Loucy (cell line): Measurements from ENCODE around the gene RBM39.
A peak's percentile ranks its signal among the peaks of the same experiment; 100 is the strongest.
"Not testable (repeated sequence)": the region's sequence is repeated elsewhere in the genome, so short reads cannot be mapped to it uniquely, and the experiment has no call there.

Experiments used
- H2AFZ ChIP-seq: fragments of 200-600 bp; sonication (generic); 2 replicates; pipeline ENCODE4 v1.6.0; 2016; ENCODE audit warnings: antibody characterized with exemption, mild to moderate bottlenecking, low read length, moderate library complexity
- H3F3A ChIP-seq: fragments of 200-600 bp; 2 replicates; pipeline ENCODE4 v1.6.0; 2016; ENCODE audit warnings: antibody characterized with exemption, low read depth, mild to moderate bottlenecking
- H3K27me3 ChIP-seq: fragments of 200-600 bp; sonication (generic); 2 replicates; pipeline ENCODE4 v1.6.1; 2014; ENCODE audit warnings: low read length, mild to moderate bottlenecking; ENCODE audit not compliant: insufficient read depth, poor library complexity, severe bottlenecking
- H3K36me3 ChIP-seq: fragments of 200-600 bp; sonication (generic); 2 replicates; pipeline ENCODE4 v1.6.1; 2016; ENCODE audit warnings: low read length; ENCODE audit not compliant: insufficient read depth
- H3K4me1 ChIP-seq: fragments of 200-600 bp; sonication (generic); 2 replicates; pipeline ENCODE4 v1.5.1; 2014; ENCODE audit warnings: low read length, mild to moderate bottlenecking; ENCODE audit not compliant: insufficient read depth, poor library complexity, severe bottlenecking
- H3K4me2 ChIP-seq: fragments of 200-600 bp; sonication (generic); 2 replicates; pipeline ENCODE4 v1.6.0; 2014; ENCODE audit warnings: antibody characterized with exemption, low read length, low read depth, mild to moderate bottlenecking; ENCODE audit not compliant: poor library complexity, severe bottlenecking
- H3K4me3 ChIP-seq: fragments of 200-600 bp; sonication (generic); 2 replicates; pipeline ENCODE4 v1.5.1; 2014; ENCODE audit warnings: low read length, mild to moderate bottlenecking, mixed read lengths; ENCODE audit not compliant: poor library complexity, severe bottlenecking
- H3K79me2 ChIP-seq: fragments of 200-600 bp; sonication (generic); 2 replicates; pipeline ENCODE4 v1.6.1; 2014; ENCODE audit warnings: low read length; ENCODE audit not compliant: insufficient read depth
- H3K9ac ChIP-seq: fragments of 200-600 bp; sonication (generic); 2 replicates; pipeline ENCODE4 v1.6.0; 2014; ENCODE audit warnings: mild to moderate bottlenecking, low read depth, low read length, moderate library complexity; ENCODE audit not compliant: poor library complexity, severe bottlenecking
- H3K9me2 ChIP-seq: fragments of 200-600 bp; sonication (generic); replicated peaks from 2 replicates; pipeline ENCODE4 v1.6.1; 2016; ENCODE audit warnings: low read depth, low read length, mixed read lengths
- H3K9me3 ChIP-seq: fragments of 200-600 bp; sonication (generic); 2 replicates; pipeline ENCODE4 v1.6.1; 2014; ENCODE audit warnings: mild to moderate bottlenecking, antibody characterized with exemption, low read length, low read depth; ENCODE audit not compliant: insufficient read depth
- H4K20me1 ChIP-seq: fragments of 200-600 bp; sonication (generic); 2 replicates; pipeline ENCODE4 v1.6.0; 2014; ENCODE audit warnings: antibody characterized with exemption, low read length, mild to moderate bottlenecking; ENCODE audit not compliant: insufficient read depth, poor library complexity, severe bottlenecking
- CTCF ChIP-seq: fragments of 200-600 bp; sonication (generic); conservative IDR thresholded peaks from 2 replicates; pipeline ENCODE4 v1.5.1; 2014; ENCODE audit warnings: mild to moderate bottlenecking, antibody characterized with exemption, low read length
- EZH2phosphoT487 ChIP-seq: fragments of 200-600 bp; IDR thresholded peaks from 2 replicates; pipeline ENCODE4 v1.6.1; 2018; ENCODE audit warnings: antibody characterized with exemption, mild to moderate bottlenecking, moderate library complexity, borderline replicate concordance

Gene RBM39

DNA sequence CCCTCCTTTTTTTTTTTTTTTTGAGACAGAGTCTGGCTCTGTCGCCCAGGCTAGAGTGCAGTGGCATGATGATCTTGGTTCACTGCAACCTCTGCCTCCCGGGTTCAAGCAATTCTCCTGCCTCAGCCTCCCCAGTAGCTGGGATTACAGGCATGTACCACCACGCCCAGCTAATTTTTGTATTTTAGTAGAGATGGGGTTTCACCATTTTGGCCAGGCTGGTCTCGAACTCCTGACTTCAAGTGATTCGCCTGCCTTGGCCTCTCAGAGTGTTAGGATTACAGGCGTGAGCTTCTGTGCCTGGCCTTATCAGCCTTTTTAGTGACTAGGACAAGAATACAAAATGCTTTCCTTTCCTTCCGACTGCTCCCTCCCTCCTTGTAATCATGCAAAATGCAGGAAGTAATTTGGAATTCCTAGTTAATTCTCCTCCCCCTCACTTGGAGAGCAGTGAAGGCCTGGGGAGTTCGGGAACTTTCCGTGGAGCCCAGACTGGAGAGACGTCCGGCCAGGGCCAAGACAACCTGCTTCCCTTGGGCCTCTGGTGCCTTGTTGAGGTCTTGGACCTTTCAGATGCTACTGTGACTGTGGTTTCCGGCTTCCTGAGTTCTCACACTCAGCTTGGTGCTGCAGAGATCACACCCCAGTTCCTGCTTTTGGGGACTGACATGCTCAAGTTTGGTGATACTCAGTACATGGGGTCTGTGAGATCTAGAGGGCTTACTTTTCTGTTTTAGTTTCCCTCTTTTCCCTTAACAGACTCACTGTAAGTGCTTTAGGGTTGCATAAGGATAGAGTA, 25.8 kb upstream of the RBM39 start:
- H3K9me2 ChIP-seq: no peaks in the 10 kb centered on the region
- no peaks in the 10 kb centered on the region for H3K9me3 ChIP-seq
- H3K9ac ChIP-seq: peak overlapping the region; percentile 66
- H4K20me1 ChIP-seq: peaks cover 5% of the 10 kb centered on the region
- peak overlapping the region; percentile 70 for H3K4me3 ChIP-seq
- H3K36me3 ChIP-seq: no peaks in the 10 kb centered on the region
- TF ChIP-seq EZH2phosphoT487 (no peak), CTCF (no peak)
- H3K79me2 ChIP-seq: peaks cover 7% of the 10 kb centered on the region
- H3K4me1 ChIP-seq: peaks cover 36% of the 10 kb centered on the region
- peak overlapping the region; percentile 72 for H3K4me2 ChIP-seq
- no peaks in the 10 kb centered on the region for H3K27me3 ChIP-seq
- H3F3A ChIP-seq: peaks cover 10% of the 10 kb centered on the region; the same call in 1 of the 2 replicates
- peak overlapping the region; percentile 83 for H2AFZ ChIP-seq

- no peaks in the 10 kb centered on the region for H3K9me3 ChIP-seq
- no peak overlapping the region for H2AFZ ChIP-seq
- no peak overlapping the region for H3K9ac ChIP-seq
- H4K20me1 ChIP-seq: no peaks in the 10 kb centered on the region
- no peaks in the 10 kb centered on the region for H3K27me3 ChIP-seq
- peaks cover 31% of the 10 kb centered on the region for H3K4me1 ChIP-seq
- no peak overlapping the region for H3K4me3 ChIP-seq
- no peak overlapping the region for H3K4me2 ChIP-seq
- no peaks in the 10 kb centered on the region for H3K9me2 ChIP-seq
- TF ChIP-seq EZH2phosphoT487 (no peak), CTCF (no peak)
- H3K79me2 ChIP-seq: no peaks in the 10 kb centered on the region
- no peaks in the 10 kb centered on the region for H3K36me3 ChIP-seq
- peaks cover 10% of the 10 kb centered on the region; the same call in 1 of the 2 replicates for H3F3A ChIP-seq
Measured at GRCh38 chr20:35766843-35767242, 24.8 kb upstream of the RBM39 start.

- not testable (repeated sequence) for H2AFZ ChIP-seq, H3K27me3 ChIP-seq, H3K79me2 ChIP-seq, H3K4me2 ChIP-seq, H3K4me3 ChIP-seq, H4K20me1 ChIP-seq, H3K36me3 ChIP-seq, H3K9me3 ChIP-seq, H3K9me2 ChIP-seq, H3K9ac ChIP-seq
- peaks cover 25% of the 10 kb centered on the region for H3K4me1 ChIP-seq
- peaks cover 10% of the 10 kb centered on the region; the same call in 1 of the 2 replicates for H3F3A ChIP-seq
Measured at GRCh38 chr20:35764936-35765335, 22.9 kb upstream of the RBM39 start.

GRCh38 chr20:35762461-35762860, 20.4 kb upstream of the RBM39 start:
- H3F3A ChIP-seq: no peaks in the 10 kb centered on the region
- TF ChIP-seq EZH2phosphoT487 (no peak), CTCF (no peak)
- no peak overlapping the region for H3K4me2 ChIP-seq
- no peaks in the 10 kb centered on the region for H4K20me1 ChIP-seq
- H3K9me2 ChIP-seq: no peaks in the 10 kb centered on the region
- H3K9me3 ChIP-seq: no peaks in the 10 kb centered on the region
- H3K4me1 ChIP-seq: peaks cover 5% of the 10 kb centered on the region
- no peak overlapping the region for H3K4me3 ChIP-seq
- H3K9ac ChIP-seq: no peak overlapping the region
- H2AFZ ChIP-seq: no peak overlapping the region
- no peaks in the 10 kb centered on the region for H3K79me2 ChIP-seq
- H3K27me3 ChIP-seq: no peaks in the 10 kb centered on the region
- H3K36me3 ChIP-seq: no peaks in the 10 kb centered on the region

- not testable (repeated sequence) for H2AFZ ChIP-seq, H3K9me2 ChIP-seq
Measured at GRCh38 chr20:35761548-35761947, 19.5 kb upstream of the RBM39 start.

More at GRCh38 chr20:35761548-35761947, 19.5 kb upstream of the RBM39 start:
- H3K27me3 ChIP-seq, H3K36me3 ChIP-seq, H4K20me1 ChIP-seq, H3K9ac ChIP-seq, H3K4me3 ChIP-seq, H3K4me1 ChIP-seq, H3K4me2 ChIP-seq, H3F3A ChIP-seq, H3K79me2 ChIP-seq, H3K9me3 ChIP-seq: not testable (repeated sequence)
